Activated naive CD8-positive, alpha-beta T cell treated with anti-CD3 and anti-CD28 coated beads, Interleukin-2, amount 10 ng/mL, durations not matched to agents 7 days and 5 days (primary cell): Measurements from ENCODE around the gene POLK. TPM values are rescaled to one million over a fixed set of nuclear protein-coding genes. Genes with fewer than 3 reads are reported as not detected.
A peak's percentile ranks its signal among the peaks of the same experiment; 100 is the strongest.

Experiments
- ATAC-seq: fragments of 150-1000 bp; cut with Tn5 transposase; one replicate; pipeline ENCODE4 v1.10.0; 2021; ENCODE audit warnings: low read depth, moderate library complexity
- POLR2A ChIA-PET: fragments of 350-600 bp; sonication (Branson Sonifier 250); formaldehyde crosslinking; loops from one replicate; lab custom pipeline; 2021; ENCODE audit warnings: antibody characterized with exemption; lab: Charles Lee
- DNase-seq: peaks from one replicate; pipeline ENCODE4 v3.0.0; 2021
- H3K27ac Mint-ChIP-seq: one replicate; pipeline ENCODE4 v1.8.0; 2022; ENCODE audit warnings: mild to moderate bottlenecking, mixed read lengths
- H3K27me3 Mint-ChIP-seq: one replicate; pipeline ENCODE4 v1.8.0; 2022; ENCODE audit warnings: mild to moderate bottlenecking, moderate library complexity, mixed read lengths
- H3K36me3 Mint-ChIP-seq: one replicate; pipeline ENCODE4 v1.8.0; 2021; ENCODE audit warnings: mild to moderate bottlenecking, mixed read lengths
- H3K4me1 Mint-ChIP-seq: one replicate; pipeline ENCODE4 v1.8.0; 2021; ENCODE audit warnings: mixed read lengths
- H3K4me3 Mint-ChIP-seq: one replicate; pipeline ENCODE4 v1.8.0; 2022; ENCODE audit warnings: mild to moderate bottlenecking, moderate library complexity, mixed read lengths
- H3K9me3 Mint-ChIP-seq: one replicate; pipeline ENCODE4 v1.8.0; 2021; ENCODE audit warnings: mixed read lengths
- total RNA-seq, 2 experiments: library from RNA; stranded (reverse); gene quantifications; one replicate each; pipeline ENCODE4 v1.2.3, GENCODE V29; 2021

Gene POLK
- total RNA-seq, 2 experiments from 2014 or later, result 27.6 to 29.8 TPM

DNA sequence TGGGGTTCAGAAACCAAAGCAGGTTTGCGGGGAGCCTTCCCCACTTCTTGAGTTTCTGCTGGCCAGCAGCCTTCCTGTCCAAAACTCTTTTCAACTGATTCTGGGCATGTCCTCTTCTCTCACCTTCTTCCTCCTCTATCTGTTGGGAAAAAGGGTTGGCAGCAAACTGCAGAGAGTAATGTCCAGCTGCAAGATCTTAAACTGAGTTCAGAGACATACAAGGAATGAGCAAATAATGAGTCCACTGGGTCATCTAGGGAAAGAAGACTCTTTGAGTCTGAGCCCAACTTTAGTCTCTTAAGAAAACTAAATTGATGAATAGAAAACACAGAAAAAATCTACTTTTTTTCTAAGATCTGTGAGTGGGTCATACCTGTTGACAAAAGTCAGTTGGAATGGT lies 116.1 kb downstream of the POLK start:
- no peak overlapping the region for H3K27ac Mint-ChIP-seq
- H3K4me1 Mint-ChIP-seq, result peaks cover 11% of the 10 kb centered on the region
- ATAC-seq (no peak), DNase-seq (no peak)
- no peak overlapping the region for H3K4me3 Mint-ChIP-seq
- POLR2A ChIA-PET, result no interaction called here
- H3K36me3 Mint-ChIP-seq, result no peaks in the 10 kb centered on the region
- peaks cover 2% of the 10 kb centered on the region for H3K9me3 Mint-ChIP-seq
- peaks cover 2% of the 10 kb centered on the region for H3K27me3 Mint-ChIP-seq

DNA sequence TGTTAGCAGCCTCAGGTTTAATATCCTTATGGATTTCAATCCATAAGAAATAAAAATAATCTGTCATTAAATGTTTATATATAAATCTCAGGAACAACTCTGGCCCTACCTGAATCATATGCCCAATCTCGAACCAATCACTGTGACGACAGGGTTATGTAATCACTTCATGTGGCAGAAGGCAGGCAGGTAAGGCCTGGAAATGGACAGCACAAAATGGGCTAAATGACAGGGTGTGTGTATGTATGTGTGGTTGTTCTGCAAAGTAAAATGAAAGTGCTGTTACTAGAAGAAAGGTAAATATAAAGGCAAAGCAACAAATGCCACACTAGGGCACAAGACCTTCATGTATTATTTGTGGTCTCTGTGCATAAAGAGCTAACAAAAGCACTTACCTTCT lies 119.2 kb downstream of the POLK start:
- Mint-ChIP-seq H3K9me3 (peaks cover 3% of the 10 kb centered on the region), H3K27ac (no peak overlapping the region), H3K4me1 (peaks cover 11% of the 10 kb centered on the region), H3K36me3 (no peaks in the 10 kb centered on the region), H3K27me3 (peaks cover 2% of the 10 kb centered on the region), H3K4me3 (no peak overlapping the region)
- DNase-seq, result no peak
- ATAC-seq, result no peak
- POLR2A ChIA-PET, result no interaction called here

DNA sequence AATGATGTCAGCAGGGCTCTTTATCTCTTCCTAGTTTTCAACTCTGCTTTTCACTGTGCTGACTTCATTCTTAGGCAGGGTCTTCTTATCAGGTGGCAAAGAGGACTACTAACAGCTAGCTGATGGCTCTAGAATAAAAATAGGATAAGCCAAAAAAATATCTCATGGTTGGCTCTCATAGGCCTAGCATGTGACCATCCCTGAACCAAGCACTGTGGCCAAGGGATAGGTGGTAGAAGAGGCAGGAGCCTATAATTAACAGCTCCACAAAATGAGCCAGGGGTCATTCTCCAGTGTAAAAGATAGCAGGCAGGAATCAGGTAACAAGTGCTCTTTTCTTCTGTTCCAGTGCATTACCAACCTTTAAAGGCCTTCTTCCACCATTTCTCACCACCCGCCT lies 120.6 kb downstream of the POLK start:
- no peaks in the 10 kb centered on the region for H3K36me3 Mint-ChIP-seq
- H3K9me3 Mint-ChIP-seq, result peaks cover 3% of the 10 kb centered on the region
- ATAC-seq (no peak), DNase-seq (no peak)
- H3K27ac Mint-ChIP-seq, result no peak overlapping the region
- H3K4me3 Mint-ChIP-seq, result no peak overlapping the region
- peaks cover 2% of the 10 kb centered on the region for H3K27me3 Mint-ChIP-seq
- POLR2A ChIA-PET, result no interaction called here
- peaks cover 1% of the 10 kb centered on the region for H3K4me1 Mint-ChIP-seq

DNA sequence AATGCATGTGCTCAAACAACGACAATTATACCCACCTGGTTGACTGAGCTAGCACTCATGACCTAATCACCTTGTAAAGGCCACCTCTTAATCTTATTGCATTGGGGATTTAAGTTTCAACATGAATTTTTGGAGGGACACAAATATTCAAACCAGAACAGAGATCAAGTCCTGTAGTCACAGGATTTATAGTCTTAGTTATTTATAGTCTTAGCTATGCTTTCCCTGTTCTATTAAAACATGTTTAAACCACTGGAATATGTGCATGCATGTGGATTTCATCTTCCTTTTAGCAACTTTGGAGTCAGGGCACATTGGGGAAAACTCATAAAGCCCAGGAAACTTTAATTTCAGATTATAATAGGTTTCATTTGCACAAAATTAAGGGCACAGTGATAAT lies 126.3 kb downstream of the POLK start:
- peaks cover 1% of the 10 kb centered on the region for H3K4me1 Mint-ChIP-seq
- no peak overlapping the region for H3K4me3 Mint-ChIP-seq
- peaks cover 2% of the 10 kb centered on the region for H3K36me3 Mint-ChIP-seq
- no peak overlapping the region for H3K27ac Mint-ChIP-seq
- POLR2A ChIA-PET, result no interaction called here
- H3K9me3 Mint-ChIP-seq, result peaks cover 4% of the 10 kb centered on the region
- no peaks in the 10 kb centered on the region for H3K27me3 Mint-ChIP-seq
- ATAC-seq, result no peak
- no peak for DNase-seq

DNA sequence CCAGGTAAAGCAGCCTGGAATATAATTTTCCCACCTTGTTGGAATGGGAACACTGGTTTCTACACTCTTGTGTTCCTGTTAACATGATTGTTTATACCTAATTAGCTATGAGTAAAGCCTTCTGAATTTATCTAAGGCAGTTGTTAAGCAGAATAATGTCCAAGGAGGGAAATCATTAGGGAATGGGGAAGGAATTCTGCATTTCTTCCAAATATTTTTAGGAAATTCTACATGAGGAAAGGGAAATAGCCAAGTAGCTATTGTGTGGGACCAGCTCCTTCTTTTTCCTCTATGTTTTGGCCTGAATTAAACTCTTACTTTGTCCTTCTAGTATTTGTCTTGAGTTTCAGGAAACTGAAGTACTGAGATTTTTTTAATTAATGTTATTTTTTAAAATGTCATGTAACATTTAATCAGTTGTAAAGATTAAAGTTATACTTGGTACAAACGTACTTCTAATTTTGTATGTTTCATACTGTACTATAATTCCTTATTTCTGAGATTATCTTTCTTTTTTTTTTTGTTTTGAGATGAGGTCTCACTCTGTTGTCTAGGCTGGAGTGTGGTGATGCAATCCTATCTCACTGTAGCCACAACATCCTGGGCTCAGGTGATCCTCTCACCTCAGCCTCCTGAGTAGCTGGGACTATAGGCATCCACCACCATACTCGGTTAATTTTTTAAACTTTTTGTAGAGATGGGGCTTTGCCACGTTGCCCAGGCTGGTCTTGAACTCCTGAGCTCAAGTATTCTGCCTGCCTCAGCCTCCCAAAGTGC lies 128.0 kb downstream of the POLK start:
- Mint-ChIP-seq H3K27me3 (no peaks in the 10 kb centered on the region), H3K27ac (no peak overlapping the region)

DNA sequence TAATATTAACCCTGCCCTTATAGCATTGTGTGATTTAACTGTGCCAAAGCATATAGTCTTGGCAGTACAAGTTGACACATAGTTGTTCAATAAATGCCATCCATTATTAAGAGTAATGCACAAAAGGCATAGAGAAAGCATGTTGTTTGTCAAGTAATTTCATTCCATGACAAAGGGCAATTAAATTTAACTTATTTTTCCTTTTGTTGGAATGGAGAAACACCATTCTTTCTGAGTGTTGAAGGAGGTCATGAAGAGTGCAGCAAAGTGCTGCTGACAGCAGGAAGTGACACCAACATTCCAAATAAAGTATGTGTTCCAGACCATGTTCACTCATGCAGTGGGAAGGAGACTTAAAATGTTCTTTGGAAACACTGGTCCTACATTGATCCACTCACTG lies 128.7 kb downstream of the POLK start:
- Mint-ChIP-seq H3K27me3 (no peaks in the 10 kb centered on the region), H3K27ac (no peak overlapping the region), H3K4me3 (no peak overlapping the region), H3K4me1 (peaks cover 1% of the 10 kb centered on the region), H3K9me3 (peaks cover 3% of the 10 kb centered on the region), H3K36me3 (peaks cover 2% of the 10 kb centered on the region)
- DNase-seq (no peak), ATAC-seq (no peak)
- POLR2A ChIA-PET, result interaction anchor here (0.6 kb wide), 1 partner anchor 762 kb away, joined by 5 read pairs; no protein-coding TSS in a partner anchor

More for the DNA sequence above, 128.0 kb downstream of the POLK start:
- POLR2A ChIA-PET, result interaction anchor here (0.6 kb wide), 1 partner anchor 763 kb away, joined by 5 read pairs; no protein-coding TSS in a partner anchor
- Mint-ChIP-seq H3K9me3 (peaks cover 3% of the 10 kb centered on the region), H3K4me1 (peaks cover 1% of the 10 kb centered on the region), H3K36me3 (peaks cover 2% of the 10 kb centered on the region), H3K4me3 (no peak overlapping the region)
- ATAC-seq, result no peak
- DNase-seq, result no peak

DNA sequence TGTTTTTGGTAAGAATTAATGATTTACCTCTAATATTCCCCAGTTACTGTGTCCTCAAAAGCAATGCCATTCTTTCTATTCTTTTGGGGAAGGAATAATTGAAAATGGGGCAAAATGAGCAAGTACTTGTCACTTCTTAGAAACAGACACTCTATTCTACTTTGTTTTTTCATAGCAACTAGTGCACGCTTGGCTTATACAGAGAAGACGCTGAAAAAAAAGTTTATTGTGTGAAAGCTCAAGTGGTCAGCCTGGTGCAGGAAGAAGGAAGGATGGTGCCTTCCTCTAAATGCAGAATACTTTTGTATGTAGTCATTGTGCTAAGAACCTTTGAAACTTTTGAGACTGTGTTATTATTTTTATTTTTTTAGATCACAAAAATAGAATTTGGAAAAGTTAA lies 129.1 kb downstream of the POLK start:
- Mint-ChIP-seq H3K9me3 (peaks cover 3% of the 10 kb centered on the region), H3K27me3 (no peaks in the 10 kb centered on the region), H3K36me3 (peaks cover 2% of the 10 kb centered on the region), H3K4me1 (peaks cover 1% of the 10 kb centered on the region), H3K4me3 (no peak overlapping the region), H3K27ac (no peak overlapping the region)
- POLR2A ChIA-PET, result no interaction called here
- ATAC-seq (no peak), DNase-seq (no peak)

DNA sequence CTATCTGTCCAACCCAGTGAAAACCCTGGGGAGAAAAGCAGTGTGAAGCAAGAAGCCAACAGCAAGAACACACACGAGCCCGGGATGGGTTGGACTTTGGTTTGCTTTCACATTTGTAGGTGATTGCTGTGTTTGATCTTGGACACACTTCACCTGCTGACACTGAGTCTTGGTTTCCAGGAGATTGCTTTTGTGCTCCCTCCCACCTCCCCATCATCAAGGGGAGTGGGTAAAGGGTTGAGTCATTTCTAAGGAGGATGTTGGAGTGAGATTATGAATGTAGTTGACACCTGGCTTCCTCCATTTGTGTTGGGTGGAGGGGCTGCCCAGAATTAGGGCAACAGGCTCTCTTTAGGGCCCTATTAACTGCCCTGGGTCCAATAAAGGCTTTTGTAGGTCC lies 137.0 kb downstream of the POLK start:
- Mint-ChIP-seq H3K4me3 (no peak overlapping the region), H3K4me1 (peaks cover 8% of the 10 kb centered on the region), H3K36me3 (no peaks in the 10 kb centered on the region), H3K27me3 (no peaks in the 10 kb centered on the region), H3K27ac (no peak overlapping the region), H3K9me3 (peaks cover 2% of the 10 kb centered on the region)
- no peak for DNase-seq
- POLR2A ChIA-PET, result no interaction called here
- peak; percentile 22 for ATAC-seq

Other genes with a start within 250 kb of the POLK start
- gene HMGCR, start 174.7 kb upstream of the POLK start, total RNA-seq, result 10 to 100 TPM; 55.2 to 63.9 TPM
- 10 to 100 TPM; 33.9 to 39.3 TPM for gene CERT1, start 262 bp upstream of the POLK start, total RNA-seq
- gene ANKDD1B, start 99.6 kb downstream of the POLK start, total RNA-seq, result under 1 TPM; 0.26 to 0.28 TPM
- 10 to 100 TPM; 16.8 to 23.0 TPM for gene POC5, start 205.5 kb downstream of the POLK start, total RNA-seq